SK-N-MC (cell line): ENCODE results near the gene MPHOSPH8.
A peak's percentile ranks its signal among the peaks of the same experiment; 100 is the strongest.
"Not testable (repeated sequence)": the region's sequence is repeated elsewhere in the genome, so short reads cannot be mapped to it uniquely, and the experiment has no call there.

Experiments
- DNase-seq: peaks from one replicate; pipeline ENCODE4 v3.0.0-alpha.2; 2011; ENCODE audit warnings: low read depth, low spot score
- H3K27ac ChIP-seq: fragments of 200-600 bp; sonication (generic); 2 replicates; pipeline ENCODE4 v1.5.1; 2016; ENCODE audit warnings: mixed run types
- H3K36me3 ChIP-seq: fragments of 200-600 bp; sonication (generic); 2 replicates; pipeline ENCODE4 v1.6.1; 2017; ENCODE audit warnings: antibody characterized with exemption, low read length, mixed read lengths; ENCODE audit not compliant: insufficient read depth
- H3K4me3 ChIP-seq: fragments of 200-600 bp; sonication (generic); 2 replicates; pipeline ENCODE4 v1.5.1; 2016
- H3K9ac ChIP-seq: fragments of 200-600 bp; sonication (generic); 2 replicates; pipeline ENCODE4 v1.8.0; 2017; ENCODE audit warnings: mixed run types, mixed read lengths; ENCODE audit not compliant: insufficient read length
- H3K9me3 ChIP-seq: fragments of 200-600 bp; sonication (generic); 2 replicates; pipeline ENCODE4 v1.6.1; 2017; ENCODE audit warnings: low read depth, mild to moderate bottlenecking, antibody characterized with exemption, low read length, moderate library complexity, mixed read lengths
- EZH2 ChIP-seq: fragments of 200-600 bp; sonication (generic); IDR thresholded peaks from one replicate; pipeline ENCODE4 v1.6.1; 2017; ENCODE audit warnings: antibody characterized with exemption
- FOXP2 ChIP-seq: optimal IDR thresholded peaks from 2 replicates; pipeline ENCODE3; 2011; ENCODE audit warnings: mild to moderate bottlenecking, moderate library complexity; ENCODE audit not compliant: insufficient read depth; ENCODE audit errors: extremely low read length, control extremely low read depth
- POLR2AphosphoS5 ChIP-seq: IDR thresholded peaks from 2 replicates; pipeline ENCODE4 v1.6.1; 2012; ENCODE audit warnings: mild to moderate bottlenecking, low read depth, low read length, borderline replicate concordance

Gene MPHOSPH8

DNA sequence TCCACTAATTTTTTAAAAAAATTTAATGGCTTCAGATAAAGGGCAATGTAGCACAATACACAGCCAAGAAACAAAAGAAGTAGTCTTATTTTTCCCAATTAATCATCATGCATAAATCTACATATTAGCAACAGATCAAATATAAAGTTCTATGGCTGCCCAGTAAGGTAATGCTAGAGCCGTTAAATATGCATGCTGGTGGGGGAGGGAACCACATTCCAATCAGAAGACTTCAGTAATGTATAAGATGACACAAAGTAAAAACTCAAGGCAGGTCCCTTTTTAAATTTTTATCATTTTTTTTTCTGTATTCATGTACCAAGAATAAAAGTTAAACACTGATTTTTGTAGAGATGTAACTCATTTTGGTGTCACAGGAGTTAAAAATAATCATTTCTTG is 62.0 kb downstream of the MPHOSPH8 start:
- H3K4me3 ChIP-seq: no peak overlapping the region

DNA sequence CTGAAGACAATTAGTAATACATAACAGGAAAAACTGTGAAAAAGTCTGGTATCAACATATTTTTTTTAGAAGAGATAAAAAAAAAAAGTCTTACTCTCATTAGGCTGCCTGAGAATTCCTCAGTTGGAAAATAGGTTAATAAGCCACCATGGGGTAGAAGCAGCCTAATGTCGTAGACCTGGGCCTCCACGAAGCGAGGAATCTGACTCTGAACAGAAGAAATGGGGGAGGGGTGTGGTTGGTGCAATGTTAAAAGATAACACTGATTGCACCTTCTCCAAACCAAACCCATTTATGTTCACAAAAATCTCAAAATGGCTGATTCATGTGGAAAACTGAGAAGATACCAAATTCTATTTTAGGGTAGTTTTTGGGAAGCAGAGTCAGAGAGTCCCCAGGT is 62.4 kb downstream of the MPHOSPH8 start:
- Histone ChIP-seq H3K27ac (no peak overlapping the region), H3K9ac (no peak overlapping the region), H3K9me3 (no peaks in the 10 kb centered on the region), H3K4me3 (no peak overlapping the region), H3K36me3 (peaks cover 21% of the 10 kb centered on the region)
- DNase-seq: no peak
- no peak for TF ChIP-seq FOXP2
- no peak for TF ChIP-seq POLR2AphosphoS5

More for the DNA sequence above, 62.0 kb downstream of the MPHOSPH8 start:
- Histone ChIP-seq H3K9me3 (no peaks in the 10 kb centered on the region), H3K36me3 (peaks cover 21% of the 10 kb centered on the region), H3K27ac (no peak overlapping the region), H3K9ac (no peak overlapping the region)
- TF ChIP-seq FOXP2 (no peak), POLR2AphosphoS5 (no peak), EZH2 (no peak)
- DNase-seq: no peak

DNA sequence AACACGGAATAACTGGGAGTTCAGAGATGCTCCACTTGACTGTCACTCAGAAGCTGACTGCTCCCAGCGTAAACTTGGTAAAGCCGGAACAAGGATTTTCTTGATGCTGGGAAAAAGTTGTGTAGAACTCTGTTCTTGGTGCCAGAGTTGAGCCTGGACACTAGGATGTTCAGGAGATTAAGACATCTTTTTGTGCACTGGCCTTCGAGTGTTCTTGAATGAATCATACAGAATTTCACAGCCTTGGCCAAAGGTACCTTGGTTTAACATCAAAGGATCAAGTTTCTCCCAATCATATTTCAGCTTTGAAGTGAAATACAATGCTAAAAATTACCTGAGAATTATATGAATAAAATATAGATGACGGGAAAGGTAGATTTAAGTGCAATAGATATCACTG is 67.5 kb downstream of the MPHOSPH8 start:
- not testable (repeated sequence) for H3K9me3 ChIP-seq, H3K4me3 ChIP-seq, H3K9ac ChIP-seq, H3K36me3 ChIP-seq, DNase-seq, H3K27ac ChIP-seq

DNA sequence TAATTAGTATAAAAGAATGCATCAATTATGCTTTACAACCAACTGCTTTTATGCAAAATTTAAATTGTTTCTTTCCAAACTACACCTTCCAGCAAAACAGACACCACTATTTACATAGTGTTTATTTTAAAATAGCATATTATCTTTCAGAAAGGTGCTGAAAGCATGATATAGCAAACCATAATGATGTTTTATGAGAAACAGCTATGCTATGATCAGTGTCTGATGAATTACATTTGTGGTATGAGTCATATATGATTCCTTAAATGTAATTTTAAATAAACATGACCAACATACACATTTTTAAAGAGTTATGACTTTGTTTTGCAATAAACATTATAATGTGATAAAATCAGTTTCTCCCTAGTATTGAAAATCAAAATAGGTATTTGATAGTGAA is 68.2 kb downstream of the MPHOSPH8 start:
- H3K9me3 ChIP-seq, DNase-seq, H3K36me3 ChIP-seq, H3K9ac ChIP-seq, H3K27ac ChIP-seq, H3K4me3 ChIP-seq: not testable (repeated sequence)

DNA sequence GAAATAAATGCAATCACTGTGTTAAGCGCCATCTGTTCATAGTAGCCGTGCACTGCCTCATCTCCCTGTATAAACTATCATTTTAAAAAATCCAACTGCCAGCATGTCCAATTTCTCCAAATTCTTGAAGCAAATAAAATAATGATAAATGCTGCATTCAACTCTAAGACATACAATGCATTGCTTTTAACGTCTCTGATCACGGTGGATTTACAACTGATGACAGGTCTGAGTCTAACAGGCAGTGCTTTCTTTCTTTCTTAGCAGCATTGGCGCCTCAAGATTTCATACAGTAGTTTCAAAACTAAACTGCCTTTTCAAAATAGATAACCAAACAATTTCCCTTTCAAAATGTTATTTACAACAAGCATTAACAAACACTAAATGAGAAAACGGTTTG is 70.8 kb downstream of the MPHOSPH8 start:
- DNase-seq, H3K36me3 ChIP-seq, H3K4me3 ChIP-seq, H3K9ac ChIP-seq, H3K9me3 ChIP-seq, H3K27ac ChIP-seq: not testable (repeated sequence)

DNA sequence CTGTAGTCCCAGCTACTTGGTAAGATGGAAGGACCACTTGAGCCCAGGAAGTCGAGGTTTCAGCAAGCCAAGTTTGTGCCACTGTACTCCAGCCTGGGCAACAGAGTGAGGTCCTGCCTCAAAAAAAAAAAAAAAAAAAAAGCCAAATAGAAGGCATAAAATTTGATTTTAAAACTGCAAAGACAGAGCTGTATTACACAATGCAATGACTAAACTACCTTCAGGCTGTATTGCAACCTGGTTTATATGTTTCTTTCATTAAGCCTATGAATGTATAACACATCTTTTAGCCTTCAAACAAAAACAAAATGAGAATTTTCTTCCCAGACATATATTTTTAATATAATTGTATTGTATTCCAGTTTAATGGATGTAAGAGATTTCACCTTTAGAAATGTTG is 75.6 kb downstream of the MPHOSPH8 start:
- not testable (repeated sequence) for H3K4me3 ChIP-seq, DNase-seq, H3K27ac ChIP-seq, H3K9ac ChIP-seq, H3K9me3 ChIP-seq
- peaks cover 10% of the 10 kb centered on the region for H3K36me3 ChIP-seq

DNA sequence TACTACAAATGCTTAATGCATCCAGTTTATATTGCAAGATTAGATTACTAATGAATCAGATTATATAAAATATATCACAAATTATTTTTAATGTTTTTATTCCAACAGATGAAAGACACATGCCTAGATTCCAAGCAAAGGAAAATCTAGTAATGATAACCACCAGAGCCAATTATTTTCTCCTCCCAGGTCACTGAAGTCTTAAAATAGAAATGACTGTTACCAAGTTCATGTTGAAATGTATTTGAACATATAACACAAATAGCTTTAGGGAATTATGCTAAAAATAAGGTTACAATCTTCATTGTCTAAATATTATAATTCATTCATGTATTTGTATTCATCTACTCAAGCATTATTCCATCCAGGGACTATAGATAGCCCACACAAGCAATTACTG is 76.3 kb downstream of the MPHOSPH8 start:
- not testable (repeated sequence) for H3K27ac ChIP-seq, DNase-seq, H3K9me3 ChIP-seq, H3K4me3 ChIP-seq, H3K9ac ChIP-seq
- peaks cover 12% of the 10 kb centered on the region for H3K36me3 ChIP-seq

DNA sequence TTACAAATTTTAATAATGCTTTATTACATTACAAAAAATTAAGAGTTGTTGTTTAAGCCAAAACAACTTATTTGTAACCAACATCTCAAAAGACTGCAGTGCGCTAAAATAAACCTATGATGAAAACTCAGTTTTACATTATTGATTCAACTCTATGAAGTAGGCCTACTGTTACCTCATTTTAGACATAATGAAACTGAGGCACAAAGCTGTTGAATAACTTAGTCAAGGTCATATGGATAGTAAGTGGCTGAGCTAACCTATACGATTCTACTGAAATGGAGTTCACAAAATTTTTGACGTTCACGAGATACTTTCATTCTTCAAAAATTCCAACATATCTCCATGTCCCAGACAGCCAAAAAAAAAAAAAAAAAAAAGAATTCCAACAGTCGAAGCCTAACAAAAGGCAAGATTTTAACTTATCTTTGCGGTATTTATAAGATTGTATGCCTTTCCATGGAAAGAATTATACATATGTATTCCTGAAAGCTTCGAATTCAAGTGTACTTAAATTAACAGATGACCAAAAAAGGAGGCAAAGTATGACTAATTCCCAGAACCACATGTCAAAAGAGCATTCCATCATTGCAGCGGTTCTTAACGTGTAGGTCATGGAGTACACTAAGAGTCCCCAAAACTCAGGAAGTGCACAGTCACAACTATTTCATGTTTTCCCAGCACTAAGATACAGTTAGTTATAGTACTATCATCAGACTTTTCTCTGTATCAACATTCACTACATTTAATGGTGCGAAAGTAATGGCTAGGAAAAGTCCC is 79.9 kb downstream of the MPHOSPH8 start:
- TF ChIP-seq EZH2 (no peak), POLR2AphosphoS5 (no peak), FOXP2 (no peak)
- no peak for DNase-seq
- H3K9me3 ChIP-seq: no peaks in the 10 kb centered on the region
- no peak overlapping the region for H3K9ac ChIP-seq
- H3K27ac ChIP-seq: peak overlapping the region; percentile 36; the same call in 1 of the 2 replicates
- H3K36me3 ChIP-seq: peaks cover 22% of the 10 kb centered on the region
- H3K4me3 ChIP-seq: no peak overlapping the region

DNA sequence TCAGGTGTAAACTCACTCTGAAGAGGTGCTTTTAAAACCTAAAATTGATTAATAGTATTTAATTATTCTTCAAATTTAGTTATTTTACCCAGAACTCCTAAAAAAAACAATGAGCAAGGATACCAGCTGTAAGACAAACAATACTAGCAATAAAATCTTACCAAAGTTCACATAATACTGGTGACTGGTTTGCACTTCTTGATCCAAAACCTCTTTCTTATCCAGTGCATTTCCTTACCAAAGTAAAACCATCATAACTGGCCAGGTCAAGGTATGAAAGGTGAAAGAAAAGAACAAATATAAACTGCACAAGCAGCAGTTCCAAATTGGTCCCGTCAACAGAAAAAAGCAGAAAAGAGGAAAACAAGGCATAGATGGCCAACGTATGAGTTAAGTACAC is 86.6 kb downstream of the MPHOSPH8 start:
- Histone ChIP-seq H3K36me3 (peaks cover 28% of the 10 kb centered on the region), H3K9ac (no peak overlapping the region), H3K9me3 (no peaks in the 10 kb centered on the region), H3K4me3 (no peak overlapping the region), H3K27ac (no peak overlapping the region)
- no peak for DNase-seq
- TF ChIP-seq FOXP2 (no peak), POLR2AphosphoS5 (no peak), EZH2 (no peak)
